ENCODE results near the gene CDS2.

The CDS2 gene

GRCh38 chr20:5192570-5193431, 66.0 kb downstream of the CDS2 start:
- TF ChIP-seq, protein P1, sequence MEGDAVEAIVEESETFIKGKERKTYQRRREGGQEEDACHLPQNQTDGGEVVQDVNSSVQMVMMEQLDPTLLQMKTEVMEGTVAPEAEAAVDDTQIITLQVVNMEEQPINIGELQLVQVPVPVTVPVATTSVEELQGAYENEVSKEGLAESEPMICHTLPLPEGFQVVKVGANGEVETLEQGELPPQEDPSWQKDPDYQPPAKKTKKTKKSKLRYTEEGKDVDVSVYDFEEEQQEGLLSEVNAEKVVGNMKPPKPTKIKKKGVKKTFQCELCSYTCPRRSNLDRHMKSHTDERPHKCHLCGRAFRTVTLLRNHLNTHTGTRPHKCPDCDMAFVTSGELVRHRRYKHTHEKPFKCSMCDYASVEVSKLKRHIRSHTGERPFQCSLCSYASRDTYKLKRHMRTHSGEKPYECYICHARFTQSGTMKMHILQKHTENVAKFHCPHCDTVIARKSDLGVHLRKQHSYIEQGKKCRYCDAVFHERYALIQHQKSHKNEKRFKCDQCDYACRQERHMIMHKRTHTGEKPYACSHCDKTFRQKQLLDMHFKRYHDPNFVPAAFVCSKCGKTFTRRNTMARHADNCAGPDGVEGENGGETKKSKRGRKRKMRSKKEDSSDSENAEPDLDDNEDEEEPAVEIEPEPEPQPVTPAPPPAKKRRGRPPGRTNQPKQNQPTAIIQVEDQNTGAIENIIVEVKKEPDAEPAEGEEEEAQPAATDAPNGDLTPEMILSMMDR (IDR thresholded peaks at IDR 0.05; ENCODE audit: control extremely low read depth, extremely low read depth, low read depth, missing control alignments) = no peak
- CTCF ChIA-PET = interaction anchor here (0.7 to 11.2 kb wide), 33 partner anchors 11 to 587 kb away, joined by 3 to 183 read pairs (median 6); partner anchors contain the start of gene CDS2
- DNase-seq (ENCODE audit: extremely low spot score) = no peak
- POLR2A ChIA-PET = interaction anchor here (0.6 to 2.8 kb wide), 5 partner anchors 45 to 82 kb away, joined by 3 to 10 read pairs (median 4); partner anchors contain the start of gene CDS2

DNA sequence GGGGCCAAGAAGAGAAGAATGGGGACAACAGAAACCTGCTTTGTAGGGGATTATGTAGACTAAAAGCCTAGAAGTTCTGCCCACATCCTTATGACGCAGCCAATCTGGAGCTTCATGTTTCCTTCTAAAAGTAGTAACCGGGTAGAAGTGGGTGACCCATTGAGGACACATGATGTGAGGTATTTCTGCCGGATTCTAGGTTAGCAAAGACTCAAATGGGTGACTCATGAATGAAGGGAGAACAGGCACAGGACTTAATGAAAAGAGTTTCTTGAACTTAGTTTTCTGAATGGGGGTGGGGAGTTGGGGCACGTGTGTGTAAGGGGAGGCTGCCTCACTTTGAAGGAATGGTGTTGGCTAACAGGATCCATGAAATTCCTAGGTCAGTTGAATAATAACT, 68.8 kb downstream of the CDS2 start:
- ChIA-PET CTCF (interaction anchor here (1.2 to 11.2 kb wide), 6 partner anchors 9 to 70 kb away, joined by 3 to 183 read pairs (median 8); partner anchors contain the start of gene CDS2), POLR2A (no interaction called here)
- TF ChIP-seq, protein P1 (IDR thresholded peaks at IDR 0.05; ENCODE audit: control extremely low read depth, extremely low read depth, low read depth, missing control alignments) = no peak
- DNase-seq (ENCODE audit: extremely low spot score) = no peak

- DNase-seq (ENCODE audit: extremely low spot score) = no peak
- ChIA-PET POLR2A (no interaction called here), CTCF (interaction anchor here (1.5 to 11.2 kb wide), 3 partner anchors 8 to 70 kb away, joined by 3 to 183 read pairs (median 10); partner anchors contain the start of gene CDS2)
- TF ChIP-seq, protein P1 (IDR thresholded peaks at IDR 0.05; ENCODE audit: control extremely low read depth, extremely low read depth, low read depth, missing control alignments) = no peak
Observed at GRCh38 chr20:5196149-5196548, 69.3 kb downstream of the CDS2 start.

GRCh38 chr20:5197270-5197827, 70.5 kb downstream of the CDS2 start:
- POLR2A ChIA-PET = no interaction called here
- DNase-seq (ENCODE audit: extremely low spot score) = no peak
- CTCF ChIA-PET = interaction anchor here (1.5 kb wide), 1 partner anchor 71 kb away, joined by 4 read pairs; no protein-coding TSS in a partner anchor
- TF ChIP-seq, protein P1 (IDR thresholded peaks at IDR 0.05; ENCODE audit: control extremely low read depth, extremely low read depth, low read depth, missing control alignments) = no peak

DNA sequence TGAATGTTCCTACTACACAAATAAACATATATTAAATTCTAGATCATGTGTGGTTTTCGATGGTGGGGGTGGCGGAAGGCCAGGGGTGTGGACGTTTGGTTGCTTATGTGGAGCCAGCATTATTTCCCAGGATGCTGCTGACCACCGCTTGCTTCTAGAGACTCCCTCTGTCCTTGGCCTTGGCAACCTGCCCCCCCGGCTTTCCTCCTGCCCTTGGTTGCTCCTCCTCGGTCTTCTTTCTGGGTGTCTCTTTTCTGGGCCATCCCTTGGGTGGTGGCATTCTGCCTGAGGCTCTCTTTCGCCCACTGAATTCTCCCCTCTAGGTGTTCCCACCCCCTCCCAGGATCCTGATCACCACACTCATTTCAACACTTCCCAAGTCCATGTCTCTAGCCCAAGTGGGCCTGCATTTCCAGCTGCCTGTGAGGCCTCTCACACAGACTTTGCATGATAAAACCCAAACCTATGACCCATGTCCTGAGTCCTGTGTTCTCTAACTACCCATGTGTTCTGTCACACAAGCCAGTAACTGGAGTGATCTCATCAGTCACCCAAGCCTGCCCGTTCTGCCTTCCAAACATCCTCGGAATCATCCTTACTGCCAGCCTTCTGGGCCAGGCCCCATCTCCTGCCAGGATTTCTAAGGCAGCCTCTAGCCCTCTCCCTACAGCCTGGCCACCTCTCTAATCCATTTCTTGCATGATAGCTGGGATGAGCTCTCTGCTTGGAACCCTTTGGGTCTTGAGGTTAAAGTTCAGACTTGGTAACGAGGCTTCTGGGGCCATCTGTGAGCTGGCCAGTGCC, 71.2 kb downstream of the CDS2 start:
- TF ChIP-seq, protein P1 (IDR thresholded peaks at IDR 0.05; ENCODE audit: control extremely low read depth, extremely low read depth, low read depth, missing control alignments) = no peak
- ChIA-PET CTCF (interaction anchor here (0.9 to 1.5 kb wide), 2 partner anchors 25 to 72 kb away, joined by 3 to 4 read pairs; no protein-coding TSS in a partner anchor), POLR2A (no interaction called here)
- DNase-seq (ENCODE audit: extremely low spot score) = no peak

DNA sequence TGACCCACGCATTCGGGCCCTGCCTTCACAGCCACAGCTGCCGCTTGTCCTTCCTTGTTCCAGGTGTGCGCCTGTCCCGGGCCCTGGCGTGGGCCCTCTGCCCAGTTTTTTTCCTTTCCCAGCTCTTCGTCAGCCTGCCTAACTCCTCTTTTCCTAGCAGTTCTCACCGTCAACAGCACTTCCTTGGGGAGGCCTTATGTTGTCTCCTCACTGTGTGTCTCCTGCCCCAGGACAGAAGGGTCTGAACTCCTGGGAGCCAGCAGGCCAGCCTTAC, 71.8 kb downstream of the CDS2 start:
- ChIA-PET POLR2A (no interaction called here), CTCF (interaction anchor here (0.9 to 1.5 kb wide), 2 partner anchors 24 to 72 kb away, joined by 3 to 4 read pairs; no protein-coding TSS in a partner anchor)
- TF ChIP-seq, protein P1 (IDR thresholded peaks at IDR 0.05; ENCODE audit: control extremely low read depth, extremely low read depth, low read depth, missing control alignments) = no peak
- DNase-seq (ENCODE audit: extremely low spot score) = no peak

All from GM10248 (cell line).